PC-9 (cell line): ENCODE measurements around the gene GLP1R. TPM values are rescaled to one million over a fixed set of nuclear protein-coding genes. Genes with fewer than 3 reads are reported as not detected.

ENCODE experiments used
- BruUV-seq: library from RNA; stranded (reverse); fragments of 400-500 nt; replicated peaks from 2 replicates; lab custom pipeline; 2021; lab: Mats Ljungman, UMichigan
- CTCF ChIA-PET: fragments of 300-600 bp; sonication (Branson Sonifier 250); formaldehyde crosslinking; loops from one replicate; lab custom pipeline; 2022; ENCODE audit warnings: antibody characterized with exemption; lab: Charles Lee
- POLR2A ChIA-PET: fragments of 300-600 bp; sonication (Branson Sonifier 250); formaldehyde crosslinking; loops from one replicate; lab custom pipeline; 2022; ENCODE audit warnings: antibody characterized with exemption; ENCODE audit not compliant: unreplicated experiment; lab: Charles Lee
- DNase-seq, 2 experiments: peaks; one replicate each; pipeline versions ENCODE4 v3.0.0 to v3.0.0-alpha.2; 2015 to 2022; ENCODE audit warnings: mixed read lengths in 1 of 2
- H2AFZ ChIP-seq: fragments of 200-600 bp; sonication (generic); 2 replicates; pipeline ENCODE4 v1.8.1; 2017; ENCODE audit warnings: antibody characterized with exemption
- H3F3A ChIP-seq: fragments of 200-600 bp; sonication (generic); 2 replicates; pipeline ENCODE4 v1.8.1; 2017; ENCODE audit warnings: antibody characterized with exemption, mild to moderate bottlenecking, low read depth; ENCODE audit not compliant: insufficient read depth
- H3K27ac ChIP-seq: fragments of 200-600 bp; sonication (generic); 2 replicates; pipeline ENCODE4 v1.6.1; 2016; ENCODE audit warnings: mixed run types
- H3K27me3 ChIP-seq: fragments of 200-600 bp; sonication (generic); 2 replicates; pipeline ENCODE4 v1.6.1; 2016; ENCODE audit warnings: low read depth, mixed run types; ENCODE audit not compliant: insufficient read depth
- H3K36me3 ChIP-seq: fragments of 200-600 bp; sonication (generic); 2 replicates; pipeline ENCODE4 v1.6.1; 2016; ENCODE audit warnings: low read depth, mixed run types
- H3K4me1 ChIP-seq: fragments of 200-600 bp; sonication (generic); replicated peaks from 2 replicates; pipeline ENCODE4 v1.6.1; 2016; ENCODE audit warnings: mixed run types; ENCODE audit not compliant: insufficient read depth
- H3K4me2 ChIP-seq: fragments of 200-600 bp; sonication (generic); 2 replicates; pipeline ENCODE4 v1.6.1; 2017; ENCODE audit warnings: mixed run types
- H3K4me3 ChIP-seq: fragments of 200-600 bp; sonication (generic); 2 replicates; pipeline ENCODE4 v1.6.1; 2016; ENCODE audit warnings: mixed run types
- H3K79me2 ChIP-seq: fragments of 200-600 bp; sonication (generic); 2 replicates; pipeline ENCODE4 v1.6.1; 2017; ENCODE audit warnings: low read depth, mixed run types
- H3K9me2 ChIP-seq: fragments of 200-600 bp; sonication (generic); 2 replicates; pipeline ENCODE4 v1.8.1; 2017; ENCODE audit warnings: mild to moderate bottlenecking; ENCODE audit not compliant: insufficient read depth
- H3K9me3 ChIP-seq: fragments of 200-600 bp; sonication (generic); 2 replicates; pipeline ENCODE4 v1.8.1; 2016; ENCODE audit warnings: low read depth; ENCODE audit not compliant: insufficient read depth
- H4K20me1 ChIP-seq: fragments of 200-600 bp; sonication (generic); 2 replicates; pipeline ENCODE4 v1.8.1; 2017; ENCODE audit not compliant: insufficient read depth
- CTCF ChIP-seq: fragments of 200-600 bp; sonication (generic); conservative IDR thresholded peaks from 2 replicates; pipeline ENCODE4 v1.6.1; 2017; ENCODE audit warnings: mixed run types, antibody characterized with exemption, mild to moderate bottlenecking, moderate library complexity
- EZH2 ChIP-seq: fragments of 200-600 bp; sonication (generic); IDR thresholded peaks from 2 replicates; pipeline ENCODE4 v1.8.0; 2017; ENCODE audit warnings: antibody characterized with exemption, low read depth
- intact Hi-C: fragments of 100-400 bp; cut with micrococcal nuclease; formaldehyde crosslinking; loops from one replicate; pipeline ENCODE4 v1.10.0; 2022; ENCODE audit not compliant: unreplicated experiment
- total RNA-seq: library from RNA; stranded (reverse); gene quantifications from 2 replicates; pipeline ENCODE4 v1.2.3, GENCODE V29; 2021

GLP1R gene
- total RNA-seq, 1 experiment from 2014 or later, result not detected

DNA sequence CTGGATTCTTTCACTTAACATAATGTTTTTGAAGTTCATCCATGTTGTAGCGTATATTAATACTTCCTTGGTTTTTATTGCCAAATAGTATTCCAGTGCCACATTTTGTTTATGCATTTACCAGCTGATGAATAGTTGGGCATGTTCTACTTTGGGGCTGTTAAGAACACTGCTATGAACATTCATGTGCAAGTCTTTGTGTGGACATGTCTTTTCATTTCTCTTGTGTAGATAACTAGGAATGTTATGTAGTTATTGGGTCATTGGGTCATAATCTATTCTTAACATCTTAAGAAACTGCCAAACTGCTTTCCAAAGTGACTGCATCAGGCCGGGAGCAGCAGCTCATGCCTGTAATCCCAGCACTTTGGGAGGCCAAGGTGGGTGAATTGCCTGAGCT, 43.8 kb upstream of the GLP1R start:
- H3K4me1 ChIP-seq, result no peaks in the 10 kb centered on the region
- no TSS peak for BruUV-seq
- H2AFZ ChIP-seq, result no peak overlapping the region
- no peaks in the 10 kb centered on the region for H3K9me3 ChIP-seq
- no peaks in the 10 kb centered on the region for H3K9me2 ChIP-seq
- TF ChIP-seq EZH2 (no peak), CTCF (no peak)
- intact Hi-C loops, result no loop called here
- no peak for DNase-seq
- CTCF ChIA-PET, result no interaction called here
- no peaks in the 10 kb centered on the region for H3K79me2 ChIP-seq
- peaks cover 73% of the 10 kb centered on the region for H3K27me3 ChIP-seq
- H3K4me3 ChIP-seq, result no peak overlapping the region
- no peak overlapping the region for H3K4me2 ChIP-seq
- no peaks in the 10 kb centered on the region for H3F3A ChIP-seq
- H4K20me1 ChIP-seq, result no peaks in the 10 kb centered on the region
- no peak overlapping the region for H3K27ac ChIP-seq
- no peaks in the 10 kb centered on the region for H3K36me3 ChIP-seq
- POLR2A ChIA-PET, result no interaction called here

GRCh38 chr6:39005774-39006173, 42.8 kb upstream of the GLP1R start:
- Histone ChIP-seq H3K9me2 (no peaks in the 10 kb centered on the region), H4K20me1 (no peaks in the 10 kb centered on the region), H3K79me2 (no peaks in the 10 kb centered on the region), H3K4me2 (no peak overlapping the region), H3K4me3 (no peak overlapping the region), H2AFZ (no peak overlapping the region), H3K27me3 (peaks cover 69% of the 10 kb centered on the region), H3K4me1 (no peaks in the 10 kb centered on the region), H3K9me3 (no peaks in the 10 kb centered on the region), H3K27ac (no peak overlapping the region), H3F3A (no peaks in the 10 kb centered on the region), H3K36me3 (no peaks in the 10 kb centered on the region)
- BruUV-seq, result no TSS peak
- intact Hi-C loops, result no loop called here
- ChIA-PET CTCF (no interaction called here), POLR2A (no interaction called here)
- no peak for DNase-seq
- TF ChIP-seq CTCF (no peak), EZH2 (no peak)

- no peak overlapping the region for H3K27ac ChIP-seq
- H4K20me1 ChIP-seq, result no peaks in the 10 kb centered on the region
- H3K4me3 ChIP-seq, result no peak overlapping the region
- BruUV-seq, result no TSS peak
- H3K79me2 ChIP-seq, result no peaks in the 10 kb centered on the region
- H3F3A ChIP-seq, result no peaks in the 10 kb centered on the region
- intact Hi-C loops, result no loop called here
- no peak overlapping the region for H2AFZ ChIP-seq
- no peaks in the 10 kb centered on the region for H3K9me2 ChIP-seq
- peaks cover 69% of the 10 kb centered on the region for H3K27me3 ChIP-seq
- no peak overlapping the region for H3K4me2 ChIP-seq
- no peak for TF ChIP-seq CTCF
- no peak for TF ChIP-seq EZH2
- ChIA-PET CTCF (no interaction called here), POLR2A (no interaction called here)
- no peaks in the 10 kb centered on the region for H3K36me3 ChIP-seq
- no peak for DNase-seq
- H3K4me1 ChIP-seq, result no peaks in the 10 kb centered on the region
- H3K9me3 ChIP-seq, result no peaks in the 10 kb centered on the region
Measured at GRCh38 chr6:39007575-39007974, 41.0 kb upstream of the GLP1R start.
